K562 (cell line): ENCODE results near the gene PPIF. TPM values are rescaled to one million over a fixed set of nuclear protein-coding genes. Genes with fewer than 3 reads are reported as not detected.
A peak's percentile ranks its signal among the peaks of the same experiment; 100 is the strongest.

Source experiments
- CREB3L1 ChIP-seq: fragments of 450-650 bp; IDR thresholded peaks from 2 replicates; pipeline ENCODE4 v1.6.1; 2014; ENCODE audit warnings: low read depth, mild to moderate bottlenecking, moderate library complexity, borderline replicate concordance
- CTCF ChIP-seq, 3 experiments: IDR thresholded peaks in 2 of 3; conservative IDR thresholded peaks in 1 of 3; 2 replicates each; pipeline ENCODE4 v1.5.1; 2011 to 2012; ENCODE audit warnings: low read length in 3 of 3, mild to moderate bottlenecking in 3 of 3, control low read depth in 2 of 3, improper control_type of control experiment in 1 of 3, inconsistent platforms in 1 of 3, low read depth in 1 of 3, mixed read lengths in 1 of 3, moderate library complexity in 1 of 3; ENCODE audit not compliant: insufficient read depth in 2 of 3
- CTCFL ChIP-seq: IDR thresholded peaks from 2 replicates; pipeline ENCODE4 v1.6.1; 2011; ENCODE audit warnings: borderline replicate concordance, low read depth, mild to moderate bottlenecking, moderate library complexity, low read length; ENCODE audit not compliant: insufficient read depth, poor library complexity, severe bottlenecking
- HDAC6 ChIP-seq: IDR thresholded peaks from 2 replicates; pipeline ENCODE4 v1.6.1; 2012; ENCODE audit warnings: low read depth, mild to moderate bottlenecking, control low read depth, inconsistent platforms, low read length, moderate library complexity
- RUNX1 ChIP-seq: sonication (generic); IDR thresholded peaks from 2 replicates; pipeline ENCODE4 v1.6.1; 2016; ENCODE audit warnings: antibody characterized with exemption, low read depth
- SNAPC5 ChIP-seq: fragments of 250-450 bp; sonication (Bioruptor Pico); IDR thresholded peaks from 2 replicates; pipeline ENCODE4 v1.8.0; 2021; ENCODE audit warnings: moderate library complexity, mild to moderate bottlenecking, inconsistent platforms
- TARDBP ChIP-seq: fragments of 450-650 bp; IDR thresholded peaks from 2 replicates; pipeline ENCODE4 v1.6.1; 2016
- ZKSCAN8 ChIP-seq: fragments of 200-800 bp; sonication (Bioruptor generic); IDR thresholded peaks from 2 replicates; pipeline ENCODE4 v1.6.1; 2016; ENCODE audit warnings: missing genetic modification characterization, missing compliant biosample characterization
- ZNF395 ChIP-seq: fragments of 200-800 bp; sonication (Bioruptor generic); IDR thresholded peaks from 2 replicates; pipeline ENCODE4 v1.6.1; 2017; ENCODE audit warnings: missing genetic modification characterization, missing compliant biosample characterization
- polyA plus RNA-seq, 8 experiments: library from polyadenylated mRNA; depleted of rRNA in 4 of 8; stranded (reverse) in 5 of 8; unstranded in 3 of 8; fragments of >200 nt; fragmentation: Nextera tagmentation in 2 of 8; fragmentation: Illumina TruSeq in 1 of 8; extraction: Ambion mirVana in 2 of 8; extraction: Trizol in 1 of 8; gene quantifications; 2 replicates each; pipeline versions ENCODE4 v1.2.1 to v1.2.3, GENCODE V29; 2011 to 2014; ENCODE audit warnings: inconsistent platforms in 1 of 8, missing spikeins in 1 of 8
- total RNA-seq, 7 experiments: library from RNA; depleted of rRNA in 6 of 7; stranded (reverse); fragments of >200 nt in 6 of 7; fragmentation: Illumina TruSeq in 2 of 7; extraction: Trizol in 2 of 7; gene quantifications; 2 replicates each; pipeline versions ENCODE4 v1.2.1 to v1.2.3, GENCODE V29; 2011 to 2021; ENCODE audit warnings: low replicate concordance in 1 of 7
- TF ChIP-seq, protein P1 (sequence below): fragments of 450-650 bp; formaldehyde crosslinking; IDR thresholded peaks from 2 replicates; pipeline ENCODE4 v1.4.0; 2020; ENCODE audit warnings: mild to moderate bottlenecking
- TF ChIP-seq, protein P2 (sequence below): sonication (generic); formaldehyde crosslinking; IDR thresholded peaks from 2 replicates; pipeline ENCODE4 v1.8.0; 2022; ENCODE audit warnings: missing genetic modification reagents, mild to moderate bottlenecking, borderline replicate concordance
- TF ChIP-seq, protein P3 (sequence below): fragments of 250-450 bp; sonication (Bioruptor Pico); IDR thresholded peaks from 2 replicates; pipeline ENCODE4 v1.4.0; 2020
- TF ChIP-seq, protein P4 (sequence below): fragments of 450-650 bp; formaldehyde crosslinking; conservative IDR thresholded peaks from 2 replicates; pipeline ENCODE4 v1.4.0; 2022; ENCODE audit warnings: mild to moderate bottlenecking, missing genetic modification characterization

The PPIF gene
- total and polyA plus RNA-seq, 9 of the 15 experiments (the other 6 are each of a cell fraction or from before 2014, with no cell fraction given): 40.9 to 287 (median 117) TPM

- TF ChIP-seq CREB3L1 (peak; percentile 43; the same call in 1 of the 2 replicates), TARDBP (no peak), SNAPC5 (CRISPR knock-in tag) (no peak), ZKSCAN8 (CRISPR knock-in tag) (0 out of 2 replicates have a peak, but pooled peaks have one; percentile 51), RUNX1 (no peak), HDAC6 (no peak), CTCF (IDR thresholded peaks at IDR 0.05 in 2 of 3, conservative IDR thresholded peaks at IDR 0.05 in 1 of 3; ENCODE audit: insufficient read depth in 2 of 3, low read depth in 1 of 3, low read length in 3 of 3) (peak; percentile 83 to 86 (median 84)), CTCFL (peak; percentile 86), ZNF395 (CRISPR knock-in tag) (peak; percentile 63; the same call in 1 of the 2 replicates)
- TF ChIP-seq, protein P1, sequence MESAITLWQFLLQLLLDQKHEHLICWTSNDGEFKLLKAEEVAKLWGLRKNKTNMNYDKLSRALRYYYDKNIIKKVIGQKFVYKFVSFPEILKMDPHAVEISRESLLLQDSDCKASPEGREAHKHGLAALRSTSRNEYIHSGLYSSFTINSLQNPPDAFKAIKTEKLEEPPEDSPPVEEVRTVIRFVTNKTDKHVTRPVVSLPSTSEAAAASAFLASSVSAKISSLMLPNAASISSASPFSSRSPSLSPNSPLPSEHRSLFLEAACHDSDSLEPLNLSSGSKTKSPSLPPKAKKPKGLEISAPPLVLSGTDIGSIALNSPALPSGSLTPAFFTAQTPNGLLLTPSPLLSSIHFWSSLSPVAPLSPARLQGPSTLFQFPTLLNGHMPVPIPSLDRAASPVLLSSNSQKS (CRISPR knock-in tag): no peak
- TF ChIP-seq, protein P2, sequence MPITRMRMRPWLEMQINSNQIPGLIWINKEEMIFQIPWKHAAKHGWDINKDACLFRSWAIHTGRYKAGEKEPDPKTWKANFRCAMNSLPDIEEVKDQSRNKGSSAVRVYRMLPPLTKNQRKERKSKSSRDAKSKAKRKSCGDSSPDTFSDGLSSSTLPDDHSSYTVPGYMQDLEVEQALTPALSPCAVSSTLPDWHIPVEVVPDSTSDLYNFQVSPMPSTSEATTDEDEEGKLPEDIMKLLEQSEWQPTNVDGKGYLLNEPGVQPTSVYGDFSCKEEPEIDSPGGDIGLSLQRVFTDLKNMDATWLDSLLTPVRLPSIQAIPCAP (CRISPR knock-in tag): no peak
- TF ChIP-seq, protein P3, sequence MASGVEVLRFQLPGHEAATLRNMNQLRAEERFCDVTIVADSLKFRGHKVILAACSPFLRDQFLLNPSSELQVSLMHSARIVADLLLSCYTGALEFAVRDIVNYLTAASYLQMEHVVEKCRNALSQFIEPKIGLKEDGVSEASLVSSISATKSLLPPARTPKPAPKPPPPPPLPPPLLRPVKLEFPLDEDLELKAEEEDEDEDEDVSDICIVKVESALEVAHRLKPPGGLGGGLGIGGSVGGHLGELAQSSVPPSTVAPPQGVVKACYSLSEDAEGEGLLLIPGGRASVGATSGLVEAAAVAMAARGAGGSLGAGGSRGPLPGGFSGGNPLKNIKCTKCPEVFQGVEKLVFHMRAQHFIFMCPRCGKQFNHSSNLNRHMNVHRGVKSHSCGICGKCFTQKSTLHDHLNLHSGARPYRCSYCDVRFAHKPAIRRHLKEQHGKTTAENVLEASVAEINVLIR (CRISPR knock-in tag): peak; percentile 20; the same call in 1 of the 2 replicates
- TF ChIP-seq, protein P4, sequence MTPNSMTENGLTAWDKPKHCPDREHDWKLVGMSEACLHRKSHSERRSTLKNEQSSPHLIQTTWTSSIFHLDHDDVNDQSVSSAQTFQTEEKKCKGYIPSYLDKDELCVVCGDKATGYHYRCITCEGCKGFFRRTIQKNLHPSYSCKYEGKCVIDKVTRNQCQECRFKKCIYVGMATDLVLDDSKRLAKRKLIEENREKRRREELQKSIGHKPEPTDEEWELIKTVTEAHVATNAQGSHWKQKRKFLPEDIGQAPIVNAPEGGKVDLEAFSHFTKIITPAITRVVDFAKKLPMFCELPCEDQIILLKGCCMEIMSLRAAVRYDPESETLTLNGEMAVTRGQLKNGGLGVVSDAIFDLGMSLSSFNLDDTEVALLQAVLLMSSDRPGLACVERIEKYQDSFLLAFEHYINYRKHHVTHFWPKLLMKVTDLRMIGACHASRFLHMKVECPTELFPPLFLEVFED (CRISPR knock-in tag): no peak
Measured at GRCh38 chr10:79390551-79391229, 43.4 kb downstream of the PPIF start (continued).
